T-helper 2 cell treated with Interferon-gamma antibody and Interleukin-4, amounts not matched to agents 100 ng/mL and 5 ng/mL, for 36 hours (primary cell): ENCODE data around the gene FAM120C. TPM values are rescaled to one million over a fixed set of nuclear protein-coding genes. Genes with fewer than 3 reads are reported as not detected.

Experiments used
- intact Hi-C: fragments of 100-400 bp; cut with micrococcal nuclease; formaldehyde crosslinking; loops from one replicate; pipeline ENCODE4 v1.15.1; 2023
- total RNA-seq: library from RNA; stranded (reverse); gene quantifications from 2 replicates; pipeline ENCODE4 v1.2.3, GENCODE V29; 2022

The FAM120C gene
- total RNA-seq, 1 donor from 2014 or later: 11.8 TPM

DNA sequence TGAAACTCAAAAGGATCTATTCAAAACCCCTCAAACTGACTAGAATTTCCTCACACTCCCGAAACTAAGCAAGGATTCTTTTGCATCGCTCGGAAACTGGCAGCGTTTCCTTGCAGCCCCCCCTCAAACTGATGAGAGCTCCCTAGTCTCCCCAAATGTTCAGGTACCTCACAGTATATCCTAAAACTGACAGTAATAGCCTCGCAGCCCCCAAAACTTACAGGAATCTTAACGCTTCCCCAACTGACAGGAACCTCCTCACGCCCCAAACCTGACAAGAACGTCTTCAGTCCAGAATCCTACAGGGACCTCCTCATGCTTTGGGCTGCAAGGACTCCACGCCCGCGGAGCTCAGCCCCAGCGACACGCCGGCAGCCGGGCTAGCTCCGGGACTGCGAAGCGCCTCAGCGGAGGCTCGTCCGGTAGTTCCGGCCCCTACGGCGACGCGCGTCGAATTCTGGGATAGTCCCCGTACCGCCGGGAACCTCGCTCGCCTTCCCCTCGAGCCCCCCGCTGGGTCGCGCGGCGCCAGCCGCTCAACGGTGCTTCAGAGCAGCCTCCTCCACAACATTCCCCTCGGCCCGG, 139.4 kb downstream of the FAM120C start:
- intact Hi-C loops: loop anchor here (1.0 to 10.0 kb wide), 9 partner anchors 140 to 1117 kb away; partner anchors contain the start of genes APEX2, FAM120C, KANTR and RIBC1

DNA sequence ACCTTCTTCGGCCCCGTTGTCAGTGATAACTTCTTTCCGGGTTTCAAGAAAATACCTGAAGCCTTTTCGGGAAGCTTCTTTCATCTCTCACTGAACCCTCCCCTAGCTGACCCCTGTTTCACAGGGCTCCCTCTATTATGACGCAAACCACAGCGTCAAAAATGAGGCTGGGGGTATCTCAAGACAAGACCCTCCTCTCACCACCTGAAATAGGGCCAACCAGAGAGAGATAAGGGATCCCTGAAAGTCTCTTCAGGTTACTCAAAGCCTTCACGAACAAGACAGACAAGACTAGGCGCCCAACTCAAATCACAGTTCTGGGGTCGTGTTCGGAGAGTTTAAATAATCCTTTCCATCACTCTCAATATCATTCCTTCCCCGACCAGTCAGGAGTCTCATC, 140.0 kb downstream of the FAM120C start:
- intact Hi-C loops: loop anchor here (2.0 to 10.0 kb wide), 4 partner anchors 328 to 1118 kb away; partner anchors contain the start of genes KANTR, RIBC1 and SMC1A

DNA sequence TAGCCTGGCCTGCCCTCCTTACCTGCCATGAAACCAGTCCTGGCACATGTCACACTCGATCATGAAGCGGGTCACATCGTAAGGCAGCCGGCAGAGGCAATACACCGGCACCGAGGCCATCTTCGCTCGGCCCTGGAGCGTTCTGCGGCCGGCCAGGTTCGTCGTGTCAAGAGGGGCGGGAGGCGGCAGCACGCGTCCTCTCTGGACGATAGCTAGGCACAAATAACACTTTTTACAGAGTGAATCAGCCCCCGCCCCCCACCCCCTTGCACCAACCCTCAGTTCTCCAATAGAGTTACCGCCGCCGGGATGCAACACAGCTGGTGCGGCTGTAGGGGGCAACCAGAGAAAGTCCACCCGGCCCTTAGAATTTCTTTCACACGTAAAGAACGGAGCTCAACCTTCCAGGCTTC, 140.4 kb downstream of the FAM120C start:
- intact Hi-C loops: loop anchor here (2.0 to 10.0 kb wide), 4 partner anchors 328 to 1118 kb away; partner anchors contain the start of genes KANTR, RIBC1 and SMC1A

DNA sequence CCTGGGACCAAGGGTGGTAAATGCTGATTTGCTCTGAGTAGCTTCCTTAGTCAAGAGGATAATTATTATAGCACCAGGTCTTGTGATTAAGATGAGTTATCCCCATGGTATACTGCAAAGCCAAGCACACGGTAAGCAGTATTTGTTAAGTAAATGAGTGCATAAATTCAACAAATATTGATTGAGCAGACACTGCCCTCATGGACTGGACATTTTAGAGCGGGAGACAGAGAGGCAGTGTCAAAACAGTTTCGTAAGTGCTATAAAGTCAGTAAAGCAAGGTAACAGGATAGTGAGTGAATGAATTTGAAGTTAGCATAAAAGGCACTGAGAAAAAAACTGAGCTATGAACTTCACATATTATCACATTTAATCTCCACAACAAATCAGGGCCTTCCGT, 152.7 kb downstream of the FAM120C start:
- intact Hi-C loops: no loop called here

DNA sequence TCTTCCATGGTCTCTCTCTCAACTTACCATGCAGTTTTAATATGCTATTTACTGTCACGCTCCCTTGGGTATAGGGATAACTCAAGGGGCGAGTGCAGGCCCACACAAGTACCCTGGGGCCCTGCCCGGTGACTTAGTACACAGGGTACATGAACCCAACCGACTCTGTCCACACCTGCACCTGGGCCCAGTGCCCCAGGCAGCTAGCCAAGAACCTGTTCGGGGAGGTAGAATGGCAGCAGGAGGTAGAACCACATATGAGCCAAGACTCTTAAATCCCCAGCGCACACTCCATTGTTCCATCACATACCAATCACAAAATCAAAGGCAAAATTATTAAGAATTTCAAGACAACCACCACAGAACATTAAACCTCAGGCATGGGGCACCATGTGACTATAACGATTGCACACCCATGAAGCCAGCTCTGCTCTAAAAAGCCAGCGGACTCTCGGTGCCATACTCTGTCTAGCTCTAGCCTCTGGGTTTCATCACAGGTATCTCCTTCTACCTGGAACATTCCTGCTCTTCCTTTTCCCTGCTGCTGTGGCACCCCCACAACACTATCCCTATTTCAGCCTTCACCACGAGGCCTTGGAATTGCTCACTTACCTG, 153.4 kb downstream of the FAM120C start:
- intact Hi-C loops: no loop called here

DNA sequence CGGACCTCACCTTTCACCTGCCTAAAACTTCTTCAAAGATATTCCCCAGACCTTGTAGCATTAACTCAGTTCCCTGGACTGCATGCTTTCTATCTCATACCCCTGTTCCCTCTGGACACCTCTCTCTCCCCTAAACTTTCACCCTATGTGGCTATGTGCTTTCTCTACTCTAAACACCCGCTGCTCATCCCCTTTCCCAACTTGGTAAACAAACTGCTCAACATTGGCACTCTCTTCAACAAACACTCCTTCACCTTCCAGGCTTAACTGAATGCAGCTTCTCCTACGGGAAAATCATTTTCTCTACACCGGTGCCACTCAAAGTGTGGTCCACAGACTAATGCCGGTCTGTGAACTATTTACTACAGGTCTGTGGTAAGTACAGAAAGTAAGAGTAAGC, 158.7 kb downstream of the FAM120C start:
- intact Hi-C loops: no loop called here

Other genes starting within 250 kb of the FAM120C start
- gene PHF8, start 138.8 kb downstream of the FAM120C start, total RNA-seq: 38.8 and 41.8 TPM in 2 replicates
- 0.20 TPM in 1 of 2 replicates, not detected in the other for gene WNK3, start 174.8 kb upstream of the FAM120C start, total RNA-seq